BJ (cell line): ENCODE data around the gene HOXA3. TPM values are rescaled to one million over a fixed set of nuclear protein-coding genes. Genes with fewer than 3 reads are reported as not detected.

Experiments used
- CTCF ChIA-PET: fragments of 350-600 bp; formaldehyde crosslinking; extraction: SDS; loops from one replicate; lab custom pipeline; 2021; ENCODE audit warnings: antibody characterized with exemption, inconsistent platforms; lab: Yijun Ruan, JAX
- POLR2A ChIA-PET: fragments of 300-600 bp; sonication (Branson Sonifier 250); formaldehyde crosslinking; extraction: SDS; loops from one replicate; lab custom pipeline; 2021; ENCODE audit warnings: antibody characterized with exemption; lab: Charles Lee
- DNase-seq: peaks from one replicate; pipeline ENCODE4 v3.0.0-alpha.2; 2011; ENCODE audit warnings: low read depth
- H3K27me3 ChIP-seq: 2 replicates; pipeline ENCODE4 v1.6.0; 2011; ENCODE audit warnings: low read length; ENCODE audit not compliant: control insufficient read depth, insufficient read depth
- H3K36me3 ChIP-seq: 2 replicates; pipeline ENCODE4 v1.5.1; 2011; ENCODE audit warnings: low read length; ENCODE audit not compliant: control insufficient read depth, insufficient read depth
- H3K4me3 ChIP-seq: 2 replicates; pipeline ENCODE4 v1.5.1; 2011; ENCODE audit warnings: low read depth, mild to moderate bottlenecking, control low read depth, low read length
- CTCF ChIP-seq: IDR thresholded peaks from 2 replicates; pipeline ENCODE4 v1.5.1; 2011; ENCODE audit warnings: low read depth, mild to moderate bottlenecking, control low read depth, inconsistent platforms, low read length, moderate library complexity; ENCODE audit not compliant: insufficient read depth
- polyA plus RNA-seq: library from polyadenylated mRNA; depleted of rRNA; stranded (reverse); fragments of >200 nt; gene quantifications from 2 replicates; pipeline ENCODE4 v1.2.3, GENCODE V29; 2011

The HOXA3 gene
- polyA plus RNA-seq, 1 experiment = 0.15 TPM

DNA sequence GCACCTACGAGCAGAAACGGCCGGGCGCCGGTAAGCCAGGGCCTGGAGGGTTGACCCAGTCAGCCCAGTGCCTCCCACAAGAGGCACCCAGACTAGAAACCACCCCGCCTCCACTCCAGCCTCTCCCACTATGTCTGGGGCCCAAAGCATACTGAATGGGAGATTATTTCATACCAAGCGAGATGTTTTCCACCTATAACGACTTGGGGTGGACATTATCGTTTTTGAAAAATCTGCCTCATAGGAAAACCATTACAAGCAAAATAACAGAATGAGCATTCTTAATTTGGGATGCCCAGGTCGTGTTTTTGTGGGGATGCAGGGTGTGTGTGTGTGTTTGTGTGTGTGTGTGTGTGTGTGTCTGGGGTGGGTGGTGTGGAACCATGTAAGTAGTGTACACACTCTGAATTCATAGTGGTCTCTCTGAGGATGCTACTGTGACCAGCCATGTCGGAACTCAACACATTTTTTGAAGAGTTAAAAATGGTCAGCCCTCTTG is 6.4 kb downstream of the HOXA3 start:
- peaks cover 1% of the 10 kb centered on the region; the same call in 1 of the 2 replicates for H3K36me3 ChIP-seq
- POLR2A ChIA-PET = no interaction called here
- CTCF ChIA-PET = interaction anchor here (0.8 to 3.4 kb wide), 6 partner anchors 15 to 750 kb away, joined by 3 to 43 read pairs (median 6); no protein-coding TSS in a partner anchor
- no peak for DNase-seq
- H3K4me3 ChIP-seq = no peak overlapping the region
- no peaks in the 10 kb centered on the region for H3K27me3 ChIP-seq
- no peak for TF ChIP-seq CTCF

- H3K27me3 ChIP-seq = no peaks in the 10 kb centered on the region
- no peak for DNase-seq
- no peak overlapping the region for H3K4me3 ChIP-seq
- no peak for TF ChIP-seq CTCF
- H3K36me3 ChIP-seq = peaks cover 1% of the 10 kb centered on the region; the same call in 1 of the 2 replicates
- CTCF ChIA-PET = interaction anchor here (0.5 to 5.9 kb wide), 10 partner anchors 11 to 1279 kb away, joined by 3 to 59 read pairs (median 4); partner anchors contain the start of gene HOXA7
- POLR2A ChIA-PET = no interaction called here
Observed at GRCh38 chr7:27145165-27145913, 7.0 kb downstream of the HOXA3 start.

- no peak for DNase-seq
- POLR2A ChIA-PET = no interaction called here
- CTCF ChIA-PET = interaction anchor here (0.9 to 5.9 kb wide), 18 partner anchors 11 to 469 kb away, joined by 3 to 59 read pairs (median 4); partner anchors contain the start of genes HOXA4 and HOXA7
- no peak overlapping the region for H3K4me3 ChIP-seq
- H3K36me3 ChIP-seq = peaks cover 1% of the 10 kb centered on the region; the same call in 1 of the 2 replicates
- no peaks in the 10 kb centered on the region for H3K27me3 ChIP-seq
- no peak for TF ChIP-seq CTCF
Observed at GRCh38 chr7:27144781-27145164, 7.6 kb downstream of the HOXA3 start.

DNA sequence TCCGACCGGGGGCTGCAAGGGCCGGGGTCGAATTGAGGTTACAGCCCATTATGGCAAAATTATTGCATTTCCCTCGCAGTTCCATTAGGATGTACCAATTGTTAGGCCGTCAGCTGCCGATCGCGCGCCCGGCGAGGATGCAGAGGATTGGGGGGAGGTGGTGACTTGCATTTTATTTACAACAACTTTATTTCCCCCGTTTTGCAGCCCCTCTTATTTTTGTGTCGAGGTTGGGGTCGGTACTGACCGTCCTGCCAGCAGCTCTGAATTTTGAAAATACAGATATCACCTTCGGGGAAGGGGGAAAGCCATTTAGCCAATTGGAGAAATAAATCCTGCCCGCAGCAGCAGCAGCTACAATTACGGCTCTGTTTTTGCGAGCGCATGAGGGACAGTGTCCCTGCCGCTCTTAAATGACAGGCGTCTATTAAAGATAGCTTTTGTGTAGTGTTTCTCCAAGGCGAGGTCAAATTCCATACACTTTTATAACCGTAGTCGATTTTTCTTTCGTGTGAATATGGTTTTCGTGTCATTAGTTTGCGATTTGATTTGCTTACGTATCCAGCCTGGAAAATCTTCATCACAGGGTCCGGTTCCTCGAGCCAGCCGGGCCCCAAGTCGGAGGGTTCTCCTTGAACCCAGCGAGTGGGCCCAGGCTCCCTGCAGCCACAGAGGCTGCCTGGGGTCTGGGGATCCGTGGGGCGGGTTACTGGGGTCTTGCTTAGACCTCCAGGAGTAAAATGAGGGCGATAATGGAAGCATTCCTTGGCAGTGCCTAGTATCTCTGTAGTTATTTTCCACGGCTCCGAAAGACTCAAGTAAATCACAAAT is 8.2 kb downstream of the HOXA3 start:
- peaks cover 1% of the 10 kb centered on the region; the same call in 1 of the 2 replicates for H3K36me3 ChIP-seq
- no peak for DNase-seq
- H3K4me3 ChIP-seq = no peak overlapping the region
- H3K27me3 ChIP-seq = no peaks in the 10 kb centered on the region
- peak; percentile 71; the same call in 1 of the 2 replicates for TF ChIP-seq CTCF
- ChIA-PET CTCF (interaction anchor here (0.5 to 5.9 kb wide), 37 partner anchors 8 to 1248 kb away, joined by 3 to 59 read pairs (median 4); partner anchors contain the start of genes HOXA3, HOXA4 and HOXA7), POLR2A (no interaction called here)
